Sigmoid colon (tissue), 7 donors: Measurements from ENCODE around the gene IFNGR1. TPM values are rescaled to one million over a fixed set of nuclear protein-coding genes. Genes with fewer than 3 reads are reported as not detected.
A peak's percentile ranks its signal among the peaks of the same experiment; 100 is the strongest.

Experiments used
- DNase-seq: peaks from one replicate; pipeline ENCODE4 v3.0.0-alpha.2; 2019
- H3K27ac ChIP-seq, 4 donors: fragments of 200-600 bp; sonication (generic); one replicate each; pipeline ENCODE4 v1.5.1; 2016 to 2019; ENCODE audit warnings: mild to moderate bottlenecking in 1 of 4
- H3K27me3 ChIP-seq, 3 donors: fragments of 200-600 bp; sonication (generic); one replicate each; pipeline ENCODE4 v1.5.1; 2019; ENCODE audit warnings: mild to moderate bottlenecking in 1 of 3
- H3K36me3 ChIP-seq, 4 donors: fragments of 200-600 bp; sonication (generic); one replicate each; pipeline ENCODE4 v1.5.1; 2016 to 2019
- H3K4me1 ChIP-seq, 4 donors: fragments of 200-600 bp; sonication (generic); one replicate each; pipeline ENCODE4 v1.5.1; 2017 to 2019
- H3K4me3 ChIP-seq, 4 donors: fragments of 200-600 bp; sonication (generic); one replicate each; pipeline ENCODE4 v1.5.1; 2017 to 2019; ENCODE audit warnings: mild to moderate bottlenecking in 2 of 4, moderate library complexity in 1 of 4
- H3K9me3 ChIP-seq, 4 donors: fragments of 200-600 bp in 3 of 4; sonication (generic) in 3 of 4; one replicate each; pipeline versions ENCODE4 v1.5.1 to v1.6.1; 2013 to 2019
- CTCF ChIP-seq, 4 experiments: fragments of 450-650 bp in 3 of 4; fragments of 200-600 bp in 1 of 4; IDR thresholded peaks; one replicate each; pipeline ENCODE4 v1.5.1; 2016 to 2019; ENCODE audit warnings: antibody characterized with exemption in 4 of 4, mild to moderate bottlenecking in 3 of 4, moderate library complexity in 2 of 4
- EP300 ChIP-seq, 4 donors: sonication (generic); formaldehyde crosslinking; IDR thresholded peaks; one replicate each; pipeline ENCODE4 v1.6.1; 2017; ENCODE audit warnings: antibody characterized with exemption in 4 of 4
- POLR2A ChIP-seq, 2 donors: fragments of 450-650 bp; IDR thresholded peaks; one replicate each; pipeline ENCODE4 v1.6.1; 2016; ENCODE audit warnings: antibody characterized with exemption in 2 of 2, mild to moderate bottlenecking in 2 of 2, moderate library complexity in 2 of 2
- POLR2AphosphoS5 ChIP-seq, 4 donors: sonication (generic); formaldehyde crosslinking; IDR thresholded peaks; one replicate each; pipeline ENCODE4 v1.6.1; 2017; ENCODE audit warnings: antibody characterized with exemption in 4 of 4
- WGBS, 2 donors: extraction: QIAGEN DNeasy Blood & Tissue Kit; methylation state at CpG; one replicate each; pipeline ENCODE4 v1.1.7; 2013; 5-methylcytosine and 5-hydroxymethylcytosine counted together
- intact Hi-C: fragments of 100-400 bp; cut with DNase I; formaldehyde crosslinking; loops from one replicate; pipeline ENCODE4 v1.15.1; 2023
- polyA plus RNA-seq, 3 donors: library from polyadenylated mRNA; stranded (reverse); fragments of 200-250 nt; gene quantifications; one replicate each; pipeline ENCODE4 v1.2.3, GENCODE V29; 2013
- total RNA-seq, 4 donors: library from RNA; depleted of rRNA; stranded (reverse); fragments of >200 nt; gene quantifications; one replicate each; pipeline ENCODE4 v1.1.0, GENCODE V29; 2016
- donor health status: healthy with polysubstance abuse.
- donor health status: Bipolar disorder and iron deficiency.
- donor health status: healthy.

The IFNGR1 gene
- total and polyA plus RNA-seq, 7 donors = 32.4 to 116 (median 60.9) TPM

- H3K36me3 ChIP-seq = peaks cover 0 to 58% (median 18%) of the 10 kb centered on the region in 4 donors
- TF ChIP-seq CTCF (IDR thresholded peaks at IDR 0.05) (no peak), POLR2AphosphoS5 (IDR thresholded peaks at IDR 0.05) (peak in 1 of 4 donors; percentile 18)
- DNase-seq = no peak
Observed at GRCh38 chr6:137197684-137198645, 21.2 kb downstream of the IFNGR1 start.

GRCh38 chr6:137193256-137194070 lies 25.7 kb downstream of the IFNGR1 start:
- Histone ChIP-seq H3K9me3 (no peaks in the 10 kb centered on the region), H3K4me1 (no peaks in the 10 kb centered on the region), H3K36me3 (peaks cover 0 to 18% (median 7%) of the 10 kb centered on the region in 4 donors), H3K4me3 (no peak overlapping the region), H3K27ac (no peak overlapping the region), H3K27me3 (no peaks in the 10 kb centered on the region)
- DNase-seq = no peak
- intact Hi-C loops = no loop called here
- WGBS, 2 donors = 73 to 87% methylated on average over 5 of the region's 5 CpGs
- no peak for TF ChIP-seq POLR2AphosphoS5 (IDR thresholded peaks at IDR 0.05)
- TF ChIP-seq POLR2A (IDR thresholded peaks at IDR 0.05) = no peak
- no peak for TF ChIP-seq EP300 (IDR thresholded peaks at IDR 0.05)
- no peak for TF ChIP-seq CTCF (IDR thresholded peaks at IDR 0.05)

More at GRCh38 chr6:137197684-137198645, 21.2 kb downstream of the IFNGR1 start:
- Histone ChIP-seq H3K4me3 (no peak overlapping the region), H3K27me3 (no peaks in the 10 kb centered on the region), H3K4me1 (no peaks in the 10 kb centered on the region), H3K9me3 (no peaks in the 10 kb centered on the region), H3K27ac (no peak overlapping the region)
- intact Hi-C loops = no loop called here
- WGBS, 2 donors = 94 to 95% methylated on average over 11 of the region's 11 CpGs

GRCh38 chr6:137192821-137193220 lies 26.4 kb downstream of the IFNGR1 start:
- no peak for TF ChIP-seq CTCF (IDR thresholded peaks at IDR 0.05)
- TF ChIP-seq POLR2AphosphoS5 (IDR thresholded peaks at IDR 0.05) = no peak
- TF ChIP-seq POLR2A (IDR thresholded peaks at IDR 0.05) = no peak
- no peak for TF ChIP-seq EP300 (IDR thresholded peaks at IDR 0.05)
- Histone ChIP-seq H3K36me3 (peaks cover 0 to 12% (median under 1%) of the 10 kb centered on the region in 4 donors), H3K27me3 (no peaks in the 10 kb centered on the region), H3K27ac (no peak overlapping the region), H3K4me1 (no peaks in the 10 kb centered on the region), H3K9me3 (no peaks in the 10 kb centered on the region), H3K4me3 (no peak overlapping the region)
- DNase-seq = no peak
- WGBS, 2 donors = 78 to 90% methylated on average over 4 of the region's 4 CpGs
- intact Hi-C loops = no loop called here

GRCh38 chr6:137191670-137192069 lies 27.5 kb downstream of the IFNGR1 start:
- Histone ChIP-seq H3K27ac (no peak overlapping the region), H3K36me3 (peaks cover 0 to under 1% (median 0%) of the 10 kb centered on the region in 4 donors), H3K4me3 (no peak overlapping the region), H3K27me3 (no peaks in the 10 kb centered on the region), H3K4me1 (no peaks in the 10 kb centered on the region), H3K9me3 (no peaks in the 10 kb centered on the region)
- WGBS, 2 donors = 82 to 89% methylated on average over 1 of the region's 1 CpG
- intact Hi-C loops = no loop called here
- no peak for TF ChIP-seq POLR2AphosphoS5 (IDR thresholded peaks at IDR 0.05)
- no peak for TF ChIP-seq EP300 (IDR thresholded peaks at IDR 0.05)
- TF ChIP-seq POLR2A (IDR thresholded peaks at IDR 0.05) = no peak
- no peak for TF ChIP-seq CTCF (IDR thresholded peaks at IDR 0.05)
- DNase-seq = no peak
